Neural crest cell (in vitro differentiated cells): ENCODE data around the gene KLHL40. TPM values are rescaled to one million over a fixed set of nuclear protein-coding genes. Genes with fewer than 3 reads are reported as not detected.

Experiments used
- DNase-seq: peaks from one replicate; pipeline ENCODE4 v3.0.0; 2021; ENCODE audit warnings: low read depth, mixed read lengths, low spot score
- H3K27ac Mint-ChIP-seq: one replicate; pipeline ENCODE4 v1.8.0; 2021; ENCODE audit warnings: mild to moderate bottlenecking, mixed read lengths; ENCODE audit not compliant: unreplicated experiment
- H3K27me3 Mint-ChIP-seq: 2 replicates; pipeline ENCODE4 v1.8.0; 2021; ENCODE audit warnings: low read depth, mild to moderate bottlenecking, mixed read lengths
- H3K36me3 Mint-ChIP-seq: 2 replicates; pipeline ENCODE4 v1.8.0; 2021; ENCODE audit warnings: low read depth, mild to moderate bottlenecking, mixed read lengths
- H3K4me1 Mint-ChIP-seq: 2 replicates; pipeline ENCODE4 v1.8.0; 2021; ENCODE audit warnings: mixed read lengths
- H3K4me3 Mint-ChIP-seq: one replicate; pipeline ENCODE4 v1.8.0; 2021; ENCODE audit warnings: mild to moderate bottlenecking, mixed read lengths
- H3K9me3 Mint-ChIP-seq: 2 replicates; pipeline ENCODE4 v1.8.0; 2021; ENCODE audit warnings: mixed read lengths
- total RNA-seq: library from RNA; stranded (reverse); gene quantifications from 2 replicates; pipeline ENCODE4 v1.2.1, GENCODE V29; 2021
- TF ChIP-seq, protein P1 (sequence below): fragments of 200-600 bp; sonication (generic); conservative IDR thresholded peaks from 2 replicates; pipeline ENCODE4 v1.5.0; 2021; ENCODE audit warnings: antibody characterized with exemption, mild to moderate bottlenecking

The KLHL40 gene
- total RNA-seq, 1 donor from 2014 or later = not detected

DNA sequence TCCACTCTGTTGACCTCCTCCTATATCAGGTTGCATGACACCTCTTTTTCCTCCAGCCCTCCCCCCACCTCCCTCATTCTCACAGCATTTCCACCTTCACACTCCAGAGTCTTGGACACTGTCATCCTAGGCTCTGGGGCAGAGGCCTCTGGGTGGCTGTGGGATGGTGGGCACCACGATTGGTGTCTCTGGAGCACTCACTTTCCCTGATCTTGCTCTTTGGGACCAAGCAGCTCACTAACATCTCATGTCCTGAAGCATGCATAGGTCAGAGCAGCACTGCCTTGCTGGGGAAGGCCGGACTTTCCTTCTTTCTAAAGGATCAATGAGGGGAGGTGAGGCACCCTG is 16.9 kb upstream of the KLHL40 start:
- Mint-ChIP-seq H3K36me3 (no peaks in the 10 kb centered on the region), H3K4me3 (no peak overlapping the region), H3K4me1 (no peaks in the 10 kb centered on the region), H3K27ac (no peak overlapping the region), H3K27me3 (peaks cover 3% of the 10 kb centered on the region), H3K9me3 (peaks cover 2% of the 10 kb centered on the region)
- no peak for DNase-seq
- TF ChIP-seq, protein P1, sequence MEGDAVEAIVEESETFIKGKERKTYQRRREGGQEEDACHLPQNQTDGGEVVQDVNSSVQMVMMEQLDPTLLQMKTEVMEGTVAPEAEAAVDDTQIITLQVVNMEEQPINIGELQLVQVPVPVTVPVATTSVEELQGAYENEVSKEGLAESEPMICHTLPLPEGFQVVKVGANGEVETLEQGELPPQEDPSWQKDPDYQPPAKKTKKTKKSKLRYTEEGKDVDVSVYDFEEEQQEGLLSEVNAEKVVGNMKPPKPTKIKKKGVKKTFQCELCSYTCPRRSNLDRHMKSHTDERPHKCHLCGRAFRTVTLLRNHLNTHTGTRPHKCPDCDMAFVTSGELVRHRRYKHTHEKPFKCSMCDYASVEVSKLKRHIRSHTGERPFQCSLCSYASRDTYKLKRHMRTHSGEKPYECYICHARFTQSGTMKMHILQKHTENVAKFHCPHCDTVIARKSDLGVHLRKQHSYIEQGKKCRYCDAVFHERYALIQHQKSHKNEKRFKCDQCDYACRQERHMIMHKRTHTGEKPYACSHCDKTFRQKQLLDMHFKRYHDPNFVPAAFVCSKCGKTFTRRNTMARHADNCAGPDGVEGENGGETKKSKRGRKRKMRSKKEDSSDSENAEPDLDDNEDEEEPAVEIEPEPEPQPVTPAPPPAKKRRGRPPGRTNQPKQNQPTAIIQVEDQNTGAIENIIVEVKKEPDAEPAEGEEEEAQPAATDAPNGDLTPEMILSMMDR = no peak

DNA sequence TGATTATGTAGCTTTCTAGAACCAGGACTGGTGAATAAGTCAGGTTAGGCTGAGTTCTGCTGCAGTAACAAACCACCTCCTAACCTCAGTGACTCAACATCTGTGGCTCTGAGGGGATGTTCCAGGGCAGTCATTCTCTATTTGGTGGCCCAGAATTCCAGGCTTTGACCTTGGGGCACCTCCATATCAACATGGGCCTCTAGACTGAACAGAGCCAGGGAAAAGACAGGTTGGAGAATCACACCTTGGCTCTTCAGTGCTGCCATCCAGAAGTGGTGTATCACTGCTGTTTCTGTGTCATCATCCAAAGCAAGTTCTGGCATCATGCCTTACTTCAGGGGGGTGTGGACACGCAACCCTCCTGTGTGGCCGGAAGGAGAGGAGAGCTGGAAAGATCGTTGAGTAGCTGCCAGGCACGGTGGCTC is 16.5 kb upstream of the KLHL40 start:
- Mint-ChIP-seq H3K36me3 (no peaks in the 10 kb centered on the region), H3K4me1 (no peaks in the 10 kb centered on the region), H3K27me3 (peaks cover 3% of the 10 kb centered on the region), H3K27ac (no peak overlapping the region), H3K4me3 (no peak overlapping the region), H3K9me3 (peaks cover 2% of the 10 kb centered on the region)
- TF ChIP-seq, protein P1 = no peak
- no peak for DNase-seq

DNA sequence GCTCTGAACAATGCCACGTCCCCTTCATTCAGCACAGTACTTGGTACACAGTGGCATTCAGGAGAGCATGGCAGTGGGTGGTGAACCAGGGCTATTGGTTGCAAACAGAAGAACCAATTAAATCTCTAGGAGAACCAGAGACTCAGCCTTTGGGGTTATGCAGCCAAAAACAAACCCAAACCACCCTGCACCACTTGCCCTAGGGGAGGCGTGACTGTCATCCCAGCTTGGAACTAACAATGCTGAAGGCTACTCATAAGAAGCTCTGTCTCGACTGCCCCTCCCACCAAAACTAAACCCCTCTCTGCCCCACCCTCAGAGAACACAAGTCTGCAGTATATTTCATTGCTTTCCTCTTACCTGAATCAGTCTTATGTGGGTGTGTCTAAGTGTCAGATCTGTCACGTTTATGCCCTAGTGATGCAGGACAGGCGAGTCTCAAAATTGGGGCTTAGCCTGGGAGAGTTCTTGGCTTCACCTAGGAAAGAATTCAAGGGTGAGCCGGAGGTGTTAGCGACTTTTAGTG is 15.2 kb upstream of the KLHL40 start:
- peaks cover 2% of the 10 kb centered on the region for H3K9me3 Mint-ChIP-seq
- H3K4me1 Mint-ChIP-seq = no peaks in the 10 kb centered on the region
- no peak overlapping the region for H3K4me3 Mint-ChIP-seq
- TF ChIP-seq, protein P1 = no peak
- DNase-seq = no peak
- H3K36me3 Mint-ChIP-seq = no peaks in the 10 kb centered on the region
- no peak overlapping the region for H3K27ac Mint-ChIP-seq
- peaks cover 5% of the 10 kb centered on the region for H3K27me3 Mint-ChIP-seq

DNA sequence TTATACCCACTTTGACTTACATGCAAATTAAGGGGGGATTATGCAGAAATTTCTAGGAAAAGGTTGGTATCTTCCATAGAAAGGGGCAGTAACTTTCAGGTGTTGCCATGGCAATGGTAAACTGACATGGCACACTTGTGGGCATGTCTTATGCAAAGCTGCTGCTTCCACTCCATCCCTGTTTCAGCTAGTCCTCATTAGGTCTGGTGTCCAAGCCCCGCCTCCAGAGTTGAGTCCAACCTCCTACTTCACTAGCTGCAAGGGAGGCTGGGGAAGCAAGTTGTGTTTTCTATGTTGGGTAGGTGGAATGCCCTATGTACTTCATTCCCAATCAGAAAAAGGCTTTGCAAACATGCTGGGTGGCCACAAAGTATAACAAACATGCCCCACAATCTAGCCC is 14.7 kb upstream of the KLHL40 start:
- Mint-ChIP-seq H3K27ac (no peak overlapping the region), H3K9me3 (peaks cover 2% of the 10 kb centered on the region), H3K4me1 (no peaks in the 10 kb centered on the region), H3K36me3 (no peaks in the 10 kb centered on the region), H3K27me3 (peaks cover 6% of the 10 kb centered on the region), H3K4me3 (no peak overlapping the region)
- TF ChIP-seq, protein P1 = no peak
- no peak for DNase-seq

DNA sequence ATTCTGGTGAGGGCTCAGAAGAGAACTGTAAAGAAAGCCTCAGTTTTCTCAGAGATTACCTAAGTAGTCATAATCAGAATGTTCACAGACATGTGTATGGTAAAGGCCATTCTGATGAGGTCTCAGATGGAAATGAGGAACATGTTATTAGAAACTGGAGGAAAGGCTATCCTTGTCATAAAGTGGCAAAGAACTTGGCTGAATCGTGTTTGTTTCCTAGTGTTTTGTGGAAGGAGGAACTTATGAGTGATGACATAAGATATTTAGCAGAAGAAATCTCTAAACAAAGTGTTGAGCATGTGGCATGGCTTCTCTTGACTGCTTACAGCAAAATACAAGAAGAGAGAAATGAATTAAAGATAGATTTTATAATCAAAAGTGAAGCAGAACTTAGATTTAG is 12.8 kb upstream of the KLHL40 start:
- TF ChIP-seq, protein P1 = no peak
- H3K27ac Mint-ChIP-seq = no peak overlapping the region

DNA sequence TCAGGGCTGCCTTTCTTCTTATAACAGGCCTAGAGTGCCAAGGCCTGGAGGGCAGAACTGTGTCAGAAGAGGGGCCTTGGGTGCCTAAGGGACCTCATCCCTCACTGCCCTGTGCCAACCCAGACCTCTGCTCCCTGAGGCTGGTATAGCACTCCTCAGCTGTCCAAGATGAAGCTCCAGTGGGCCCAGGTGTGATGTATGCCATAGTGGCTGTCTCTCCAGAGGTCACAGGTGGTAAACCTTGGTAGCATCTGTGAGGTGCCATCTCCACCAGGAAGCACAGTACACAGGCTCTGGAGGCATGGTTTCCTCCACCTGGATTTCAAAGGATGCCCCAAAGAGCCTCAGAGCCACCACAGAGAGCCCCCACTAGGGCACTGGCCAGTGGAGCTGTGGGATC is 12.3 kb upstream of the KLHL40 start:
- H3K36me3 Mint-ChIP-seq = no peaks in the 10 kb centered on the region
- peaks cover 6% of the 10 kb centered on the region for H3K9me3 Mint-ChIP-seq
- DNase-seq = no peak
- no peaks in the 10 kb centered on the region for H3K4me1 Mint-ChIP-seq
- H3K4me3 Mint-ChIP-seq = no peak overlapping the region
- TF ChIP-seq, protein P1 = no peak
- H3K27ac Mint-ChIP-seq = no peak overlapping the region
- peaks cover 6% of the 10 kb centered on the region for H3K27me3 Mint-ChIP-seq

More for the DNA sequence above, 12.8 kb upstream of the KLHL40 start:
- DNase-seq = no peak
- no peaks in the 10 kb centered on the region for H3K4me1 Mint-ChIP-seq
- H3K36me3 Mint-ChIP-seq = no peaks in the 10 kb centered on the region
- peaks cover 6% of the 10 kb centered on the region for H3K9me3 Mint-ChIP-seq
- peaks cover 6% of the 10 kb centered on the region for H3K27me3 Mint-ChIP-seq
- H3K4me3 Mint-ChIP-seq = no peak overlapping the region
